HG03354 (cell line): Measurements from ENCODE around the gene SUPT6H.

Source experiments
- ATAC-seq: cut with Tn5 transposase; IDR thresholded peaks from one replicate; pipeline ENCODE4 v1.9.1; 2021; ENCODE audit warnings: mild to moderate bottlenecking; ENCODE audit not compliant: unreplicated experiment, poor library complexity, severe bottlenecking

Gene SUPT6H

GRCh38 chr17:28661635-28662526 lies at the start of gene SUPT6H, which contains the start of gene SDF2:
Gene SUPT6H, plus strand, starts transcription at chr17:28662205. Its CDS starts 11,197 bp downstream, at chr17:28673402.
Gene SDF2, minus strand, starts transcription at chr17:28661906. Its CDS starts 30 bp downstream, at chr17:28661876.
- peak; percentile 85 for ATAC-seq

GRCh38 chr17:28612531-28612930 lies 49.5 kb upstream of the SUPT6H start:
- no peak for ATAC-seq

GRCh38 chr17:28612936-28613872 lies 48.8 kb upstream of the SUPT6H start:
- no peak for ATAC-seq

- no peak for ATAC-seq
These were observed 48.0 kb upstream of the SUPT6H start, which contains the start of gene RSKR for GRCh38 chr17:28613931-28614381. Gene RSKR, minus strand, starts transcription at chr17:28614185. Its CDS starts 24 bp downstream, at chr17:28614161.

- ATAC-seq, result no peak
These were observed 46.6 kb upstream of the SUPT6H start for GRCh38 chr17:28615260-28615940.

GRCh38 chr17:28616281-28616680 lies 45.7 kb upstream of the SUPT6H start:
- ATAC-seq, result no peak

GRCh38 chr17:28618464-28618863 lies 43.5 kb upstream of the SUPT6H start:
- ATAC-seq, result no peak

- no peak for ATAC-seq
These were observed 42.0 kb upstream of the SUPT6H start for GRCh38 chr17:28620010-28620409.

- no peak for ATAC-seq
These were observed 39.8 kb upstream of the SUPT6H start for GRCh38 chr17:28622186-28622585.

GRCh38 chr17:28623696-28624095 lies 38.3 kb upstream of the SUPT6H start:
- ATAC-seq, result no peak

- ATAC-seq, result no peak
These were observed 37.9 kb upstream of the SUPT6H start for GRCh38 chr17:28624148-28624547.

- no peak for ATAC-seq
These were observed 35.2 kb upstream of the SUPT6H start for GRCh38 chr17:28626818-28627217.

- ATAC-seq, result no peak
These were observed 27.7 kb upstream of the SUPT6H start for GRCh38 chr17:28634206-28634865.

GRCh38 chr17:28635506-28635905 lies 26.5 kb upstream of the SUPT6H start:
- ATAC-seq, result no peak

- no peak for ATAC-seq
These were observed 20.4 kb upstream of the SUPT6H start for GRCh38 chr17:28641579-28641978.

GRCh38 chr17:28643983-28644786 lies 17.8 kb upstream of the SUPT6H start:
- peak; percentile 6 for ATAC-seq

GRCh38 chr17:28644787-28645575 lies 17.0 kb upstream of the SUPT6H start, which contains the start of gene BLTP2:
Gene BLTP2, minus strand, starts transcription at chr17:28645158. Its CDS starts 102 bp downstream, at chr17:28645056.
- ATAC-seq, result peak; percentile 94
